ENCODE data around the gene ZNF414.

Gene ZNF414

GRCh38 chr19:8468761-8469373, 45.1 kb downstream of the ZNF414 start:
- DNase-seq (ENCODE audit: low spot score): no peak
- TF ChIP-seq CTCF (conservative IDR thresholded peaks at IDR 0.05; ENCODE audit: low read depth): no peak
- ChIA-PET POLR2A (ENCODE audit: low non-redundant PET) (no interaction called here), CTCF (no interaction called here)
- no peak overlapping the region for H3K27ac ChIP-seq

DNA sequence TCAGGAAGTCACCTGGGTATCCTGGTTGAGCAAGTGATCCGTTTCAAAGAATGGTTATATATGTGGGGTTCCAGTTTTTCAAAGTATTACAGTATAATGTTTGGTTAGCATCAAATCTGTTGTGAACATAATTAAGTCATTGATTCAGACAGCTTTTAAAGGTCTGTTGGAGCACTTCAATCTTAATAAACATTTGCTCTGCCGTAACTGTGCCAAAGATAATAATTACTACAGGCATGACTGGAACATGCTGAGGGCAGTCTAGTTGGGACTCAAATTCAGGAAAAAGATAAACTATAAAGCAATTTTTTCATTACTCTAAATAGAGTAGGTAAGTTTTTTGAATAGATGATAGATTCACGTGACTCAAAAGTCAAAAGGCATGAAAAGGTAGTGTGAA, 45.8 kb downstream of the ZNF414 start:
- H3K27ac ChIP-seq: no peak overlapping the region
- no peak for TF ChIP-seq CTCF (conservative IDR thresholded peaks at IDR 0.05; ENCODE audit: low read depth)
- no peak for DNase-seq (ENCODE audit: low spot score)
- CTCF ChIA-PET: interaction anchor here (1.1 kb wide), 1 partner anchor 10 kb away, joined by 3 read pairs; no protein-coding TSS in a partner anchor
- POLR2A ChIA-PET (ENCODE audit: low non-redundant PET): no interaction called here

DNA sequence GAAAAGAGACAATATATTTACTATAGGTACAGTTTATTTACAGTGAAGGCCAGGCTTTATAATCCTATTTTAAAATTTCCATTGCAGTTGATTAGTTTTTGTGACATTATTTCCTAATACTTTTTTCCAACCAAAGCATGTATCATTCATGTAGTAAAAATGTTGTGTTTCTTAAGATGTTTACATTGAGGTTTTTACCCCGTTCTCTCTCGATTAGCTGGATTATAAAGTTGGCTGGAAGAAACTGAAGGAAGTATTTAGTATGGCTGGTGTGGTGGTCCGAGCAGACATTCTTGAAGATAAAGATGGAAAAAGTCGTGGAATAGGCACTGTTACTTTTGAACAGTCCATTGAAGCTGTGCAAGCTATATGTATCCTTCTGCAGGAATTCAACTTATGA, 47.9 kb downstream of the ZNF414 start:
- CTCF ChIA-PET: interaction anchor here (0.7 kb wide), 1 partner anchor 13 kb away, joined by 3 read pairs; no protein-coding TSS in a partner anchor
- H3K27ac ChIP-seq: no peak overlapping the region
- TF ChIP-seq CTCF (conservative IDR thresholded peaks at IDR 0.05; ENCODE audit: low read depth): no peak
- DNase-seq (ENCODE audit: low spot score): no peak
- POLR2A ChIA-PET (ENCODE audit: low non-redundant PET): no interaction called here

GRCh38 chr19:8463365-8463764, 50.6 kb downstream of the ZNF414 start:
- no peak for TF ChIP-seq CTCF (conservative IDR thresholded peaks at IDR 0.05; ENCODE audit: low read depth)
- no peak overlapping the region for H3K27ac ChIP-seq
- DNase-seq (ENCODE audit: low spot score): no peak
- POLR2A ChIA-PET (ENCODE audit: low non-redundant PET): no interaction called here
- CTCF ChIA-PET: interaction anchor here (0.5 to 0.8 kb wide), 2 partner anchors 10 to 117 kb away, joined by 3 to 4 read pairs; no protein-coding TSS in a partner anchor

DNA sequence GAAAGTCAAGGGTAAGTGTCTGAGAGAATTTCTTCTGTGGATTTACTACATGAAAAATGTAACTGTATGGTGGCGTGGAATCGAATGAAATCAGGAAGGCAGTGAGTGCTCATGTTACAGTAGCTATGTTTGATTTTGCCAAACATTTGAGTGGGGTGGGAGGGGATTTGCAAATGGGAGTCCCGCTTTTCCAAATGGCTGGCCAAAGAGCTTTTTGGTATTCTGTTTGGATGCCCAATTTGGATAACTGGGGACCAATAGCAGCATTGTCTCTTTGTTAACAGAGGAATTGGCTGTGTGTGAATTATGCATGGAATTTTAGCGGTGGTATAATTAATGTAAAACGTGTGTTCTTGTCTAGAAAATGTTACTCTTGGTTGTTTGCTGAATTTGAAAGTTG, 51.4 kb downstream of the ZNF414 start:
- CTCF ChIA-PET: interaction anchor here (0.6 kb wide), 1 partner anchor 49 kb away, joined by 3 read pairs; no protein-coding TSS in a partner anchor
- no peak for DNase-seq (ENCODE audit: low spot score)
- TF ChIP-seq CTCF (conservative IDR thresholded peaks at IDR 0.05; ENCODE audit: low read depth): no peak
- H3K27ac ChIP-seq: no peak overlapping the region
- POLR2A ChIA-PET (ENCODE audit: low non-redundant PET): no interaction called here

- DNase-seq (ENCODE audit: low spot score): no peak
- ChIA-PET POLR2A (ENCODE audit: low non-redundant PET) (interaction anchor here (0.6 kb wide), 1 partner anchor 425 kb away, joined by 3 read pairs; no protein-coding TSS in a partner anchor), CTCF (no interaction called here)
- H3K27ac ChIP-seq: no peak overlapping the region
- no peak for TF ChIP-seq CTCF (conservative IDR thresholded peaks at IDR 0.05; ENCODE audit: low read depth)
Measured at GRCh38 chr19:8461891-8462290, 52.1 kb downstream of the ZNF414 start.

Measured in RWPE1 (cell line).